HT1080 (cell line): ENCODE data around the gene GGACT. TPM values are rescaled to one million over a fixed set of nuclear protein-coding genes. Genes with fewer than 3 reads are reported as not detected.

Source experiments
- DNase-seq: peaks from one replicate; pipeline ENCODE4 v3.0.0-alpha.2; 2015; ENCODE audit warnings: low read depth
- total RNA-seq: library from RNA; depleted of rRNA; stranded (reverse); fragments of >200 nt; shearing (Covaris generic); gene quantifications from 2 replicates; pipeline ENCODE4 v1.2.3, GENCODE V29; 2014; rRNA removed

The GGACT gene
- total RNA-seq, 1 experiment from 2014 or later = 1.5 TPM

- no peak for DNase-seq
These were observed 107.9 kb downstream of the GGACT start for GRCh38 chr13:100480676-100481075.

Other genes starting within 250 kb of the GGACT start
- 12.2 and 16.8 TPM in 2 replicates for gene TMTC4, start 86.0 kb upstream of the GGACT start, total RNA-seq